ENCODE results near the gene CACNA2D3.

Gene CACNA2D3

DNA sequence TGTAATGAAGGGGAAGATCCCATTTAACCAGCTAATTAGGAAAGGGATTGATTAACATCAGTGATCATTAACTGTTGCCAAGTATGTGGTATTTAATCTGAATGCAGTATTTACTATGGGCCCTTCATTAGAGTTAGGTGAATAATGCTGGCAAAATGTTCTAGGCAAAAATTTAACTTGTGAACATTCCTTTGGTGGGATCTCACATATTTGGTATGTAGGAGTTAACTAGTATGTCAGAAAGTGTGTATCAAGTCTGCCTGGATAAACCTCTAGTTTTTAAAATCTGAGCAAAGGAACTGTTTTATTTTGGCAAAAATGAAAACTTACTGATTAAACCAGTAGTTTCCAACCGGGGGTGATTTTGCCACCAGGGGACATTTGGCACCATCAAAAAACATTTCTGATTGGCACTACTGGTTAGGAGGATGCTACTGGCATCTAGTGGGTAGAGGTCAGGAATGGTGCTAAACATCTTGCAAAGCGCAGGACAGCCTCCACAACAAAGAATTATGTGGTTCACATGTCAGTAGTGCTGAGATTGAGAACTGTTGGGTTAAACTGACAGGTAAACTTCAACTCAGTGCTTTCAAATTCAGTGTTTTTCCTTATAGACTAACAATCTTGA is 783.0 kb downstream of the CACNA2D3 start:
- DNase-seq = peak in 1 of 51 donors; percentile 0

DNA sequence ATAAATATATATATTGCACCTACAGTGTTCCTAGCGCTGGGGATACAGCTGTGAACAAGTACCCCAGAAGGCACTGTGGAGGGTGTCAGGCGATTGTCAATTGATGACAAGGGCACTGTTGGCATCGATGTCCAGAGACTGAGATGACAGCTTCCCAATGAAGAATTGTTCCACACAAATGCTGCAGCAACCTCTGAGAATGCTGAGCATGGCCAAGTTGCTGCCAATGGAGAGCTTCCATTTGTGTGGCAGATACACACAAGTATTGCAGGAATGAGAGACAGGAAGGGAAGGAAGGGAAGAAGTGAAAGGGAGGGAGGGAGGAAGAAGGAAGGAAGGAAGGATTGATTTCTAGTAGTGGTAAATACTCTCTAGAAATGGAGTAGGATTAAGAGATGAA is 783.6 kb downstream of the CACNA2D3 start:
- DNase-seq = no peak

DNA sequence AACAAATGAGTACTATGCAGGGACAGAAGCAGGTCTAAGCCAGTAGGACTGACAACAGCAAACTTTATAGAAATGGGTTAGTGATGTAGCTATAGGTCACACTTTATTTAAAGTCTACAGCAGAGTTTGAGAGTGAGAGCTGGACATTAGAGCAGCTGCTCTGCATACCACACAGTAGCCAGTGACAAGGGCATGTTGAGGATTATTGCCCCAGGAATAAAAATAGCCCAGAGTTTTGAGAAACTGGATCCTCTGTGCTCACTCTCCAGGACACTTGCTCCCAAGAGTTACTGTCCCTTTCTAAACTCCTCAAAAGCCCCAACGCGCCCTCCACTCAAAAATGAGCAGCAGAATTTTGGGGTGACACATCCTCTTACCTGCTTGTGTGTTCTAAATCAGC is 784.4 kb downstream of the CACNA2D3 start:
- no peak for DNase-seq

DNA sequence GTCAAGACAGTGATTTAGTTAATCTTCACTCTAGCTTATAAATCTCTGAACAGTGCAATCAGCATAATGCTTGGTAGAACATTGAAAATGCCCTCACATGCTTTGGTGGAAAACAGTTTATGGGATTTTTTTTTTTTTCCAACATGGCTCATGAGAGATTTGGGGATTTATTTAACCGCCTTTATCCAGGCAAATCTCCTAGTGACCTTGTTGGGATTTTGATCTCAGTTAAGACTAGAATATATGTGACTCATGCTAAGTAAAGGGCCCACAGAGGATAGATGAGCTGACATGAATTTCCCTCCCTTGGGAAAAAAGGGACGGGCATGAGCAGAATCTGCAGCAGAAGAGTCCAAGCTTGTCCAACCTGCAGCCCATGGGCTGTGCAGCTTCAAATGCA is 786.8 kb downstream of the CACNA2D3 start:
- DNase-seq = no peak

DNA sequence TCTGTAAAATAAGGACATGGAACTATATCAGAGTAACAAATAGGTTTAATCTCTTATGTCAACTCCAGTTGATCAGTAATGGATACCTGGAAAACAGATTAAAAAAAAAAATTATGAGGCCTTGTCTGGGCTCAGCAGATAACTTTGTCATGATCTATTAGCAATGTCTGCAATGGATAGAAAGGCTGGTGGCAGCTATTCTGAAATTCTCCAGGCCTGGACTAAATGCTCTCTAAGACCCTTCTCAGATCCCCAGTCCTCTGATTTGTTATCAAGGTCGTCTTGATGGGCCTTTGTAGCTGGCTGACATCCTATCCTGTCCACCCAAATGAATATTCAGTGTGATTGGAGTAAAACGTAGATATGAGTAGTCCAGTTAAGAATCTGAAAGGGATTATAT is 791.8 kb downstream of the CACNA2D3 start:
- no peak for DNase-seq

DNA sequence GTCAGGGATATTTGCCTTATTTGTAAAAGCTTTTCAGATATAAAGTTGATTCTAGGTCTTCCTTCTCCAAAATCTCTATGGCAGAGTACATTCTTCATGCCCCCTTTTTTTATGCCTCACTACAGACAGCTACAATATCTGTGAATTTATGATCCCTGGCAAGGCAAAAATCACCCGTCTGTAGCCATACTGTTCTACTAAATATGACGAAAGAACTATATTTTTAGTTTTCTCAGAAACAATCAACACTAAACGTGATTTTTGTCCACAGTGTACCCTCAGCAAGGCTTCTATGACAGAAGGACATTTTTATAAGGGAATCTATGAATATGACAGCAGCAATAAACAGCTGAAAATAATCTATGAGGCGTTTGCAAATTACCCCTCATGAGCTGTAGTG is 792.8 kb downstream of the CACNA2D3 start:
- no peak for DNase-seq

DNA sequence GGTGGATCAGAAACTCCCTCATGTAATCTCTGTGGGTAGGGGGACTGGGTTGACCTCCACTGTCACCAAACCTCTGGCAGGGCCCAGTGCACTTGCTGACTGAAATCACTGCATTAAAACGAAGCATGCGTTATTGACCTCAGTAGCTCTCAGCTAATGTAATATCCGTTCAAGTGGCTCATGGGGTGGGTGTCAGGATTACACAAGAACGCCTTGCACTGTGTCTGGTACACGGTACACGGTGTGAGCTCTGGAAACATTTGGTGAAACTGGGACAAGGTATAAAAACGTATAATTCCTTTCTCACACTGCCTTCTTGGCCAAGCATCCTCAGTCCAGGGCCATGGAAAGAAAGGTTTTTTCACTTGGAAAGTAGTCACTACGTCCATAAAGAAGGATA is 793.6 kb downstream of the CACNA2D3 start:
- DNase-seq = no peak

DNA sequence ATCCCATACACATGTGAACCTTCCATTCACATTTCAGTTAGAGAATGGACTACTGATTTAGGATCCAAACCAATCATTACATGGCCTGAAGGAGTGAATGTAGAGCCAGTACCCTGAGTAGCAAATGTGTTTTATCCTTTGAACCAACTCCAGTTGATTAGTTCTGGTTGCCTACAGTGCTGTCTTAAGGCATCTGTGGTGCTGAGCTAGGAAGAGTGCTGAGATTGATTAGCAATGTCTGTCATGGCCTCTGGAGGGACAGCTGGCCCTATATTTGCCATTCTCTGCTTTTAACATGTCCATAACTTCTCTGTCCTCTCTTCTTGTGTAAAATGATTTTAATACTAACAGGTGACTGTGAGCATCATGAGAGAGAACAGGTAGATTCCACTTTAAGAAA is 794.4 kb downstream of the CACNA2D3 start:
- DNase-seq = no peak

DNA sequence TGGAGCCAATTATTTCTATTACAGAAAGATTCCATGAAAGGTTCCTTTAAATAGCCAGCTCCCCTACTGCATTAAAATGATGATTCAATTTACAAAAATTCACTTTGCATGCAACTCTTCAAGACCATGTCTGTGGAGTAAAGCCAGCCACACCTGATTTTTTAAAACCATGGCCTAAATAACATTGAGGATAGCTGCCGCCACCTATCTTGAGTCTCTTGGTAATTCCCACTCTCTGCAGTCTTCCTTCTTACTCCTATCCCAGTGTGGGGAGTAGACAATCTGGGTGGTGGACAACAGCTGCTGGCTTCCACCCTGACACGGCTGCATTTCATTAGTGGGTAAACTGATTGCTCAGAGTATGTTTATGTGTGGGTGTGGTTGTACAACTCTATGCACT is 794.8 kb downstream of the CACNA2D3 start:
- no peak for DNase-seq

DNA sequence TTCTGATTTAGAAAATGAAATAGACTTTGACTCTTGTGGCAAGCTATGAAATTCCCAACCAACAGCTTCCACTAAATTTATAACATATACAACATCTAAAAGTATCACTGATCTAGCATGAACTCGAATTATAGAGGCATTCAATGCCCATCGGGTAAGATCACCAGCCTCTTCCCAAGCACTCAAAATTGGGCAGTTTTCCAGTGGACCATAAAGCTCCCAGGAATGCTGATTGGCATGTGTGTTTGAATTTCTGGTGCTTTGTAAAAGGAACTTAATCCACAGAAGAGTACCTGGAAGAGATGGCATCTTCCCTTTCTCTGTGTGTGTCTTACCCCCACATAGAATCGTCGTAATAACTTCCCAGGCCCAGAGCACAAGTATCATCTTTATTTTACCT is 795.5 kb downstream of the CACNA2D3 start:
- DNase-seq = no peak

DNA sequence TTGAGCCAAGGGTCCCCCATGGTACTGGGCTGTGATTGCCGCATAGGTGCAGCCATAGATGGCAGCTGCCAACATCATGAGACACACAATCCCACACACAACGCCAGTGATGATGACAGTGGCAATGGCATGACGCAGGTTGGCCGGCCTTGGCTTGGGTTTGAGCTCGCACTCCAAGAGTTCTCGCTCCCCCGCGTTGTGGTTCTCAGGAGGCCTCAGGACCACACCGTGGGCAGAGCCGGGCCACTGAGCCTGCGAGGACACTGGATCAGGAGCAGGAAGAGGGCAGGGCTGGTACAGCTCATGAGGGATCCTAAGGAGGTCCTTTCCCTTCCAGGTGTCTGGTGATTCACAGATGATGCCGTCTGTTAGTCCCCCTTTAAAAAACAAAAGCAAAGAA is 796.2 kb downstream of the CACNA2D3 start:
- no peak for DNase-seq

DNA sequence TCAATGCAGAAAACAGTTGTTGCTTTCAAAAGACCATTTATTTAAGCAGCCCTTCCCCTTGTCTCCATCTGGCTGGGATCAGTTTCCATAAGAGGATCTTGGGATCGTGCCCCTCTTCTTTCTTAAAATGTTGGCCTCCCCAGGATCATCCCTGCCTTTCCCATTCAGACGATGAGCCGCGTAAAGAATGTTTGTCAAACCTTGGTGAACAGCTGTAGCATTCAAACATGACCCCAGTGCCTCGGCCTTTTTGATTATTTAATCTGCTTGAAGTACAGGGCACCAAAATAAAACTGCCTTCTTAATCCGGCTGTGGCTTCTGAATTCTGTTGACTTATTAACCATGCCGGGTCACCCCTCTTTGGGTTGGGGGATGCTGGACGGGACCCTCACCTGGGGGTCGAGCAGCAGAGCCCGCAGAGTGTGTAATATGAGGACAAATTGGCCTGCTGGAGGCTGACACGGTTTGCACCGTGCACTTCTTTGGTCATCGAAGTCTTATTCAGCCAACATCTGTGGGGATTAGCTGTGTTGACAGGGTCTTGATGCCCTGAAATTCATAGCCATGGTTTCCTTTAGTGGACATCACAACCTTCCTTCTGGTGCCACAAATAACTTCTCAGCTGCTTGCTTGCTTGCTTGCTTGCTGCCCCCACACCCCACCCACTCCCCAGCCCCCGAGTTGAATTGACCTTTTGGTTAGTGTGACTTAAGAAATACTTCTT is 805.9 kb downstream of the CACNA2D3 start, which contains the start of gene LRTM1:
LRTM1 (minus strand) TSS at position 14 of the 725 bp plus-strand sequence. CDS start 148 bp downstream, outside the sequence.
- DNase-seq = no peak

DNA sequence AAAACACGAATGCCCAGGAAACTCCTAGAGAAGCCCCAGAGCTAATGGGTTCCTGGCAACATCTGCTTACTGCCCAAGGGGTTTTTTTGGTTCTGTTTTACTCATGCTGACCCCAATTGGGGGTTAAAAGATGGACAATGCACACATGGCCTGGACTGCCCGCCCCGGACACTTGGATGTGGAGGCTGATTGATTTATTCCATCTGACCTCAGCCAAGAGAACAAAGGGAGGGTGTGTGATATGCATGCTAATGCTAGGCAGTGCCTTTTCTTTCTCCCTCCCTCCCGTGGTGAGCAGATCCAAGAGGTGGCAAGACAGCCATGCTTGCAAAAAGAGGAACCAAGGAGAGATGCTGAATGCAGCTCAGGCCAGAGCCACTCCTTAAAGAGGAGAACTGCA is 808.8 kb downstream of the CACNA2D3 start:
- peak in 42 of 51 donors; percentile 2 to 83 (median 40) for DNase-seq

DNA sequence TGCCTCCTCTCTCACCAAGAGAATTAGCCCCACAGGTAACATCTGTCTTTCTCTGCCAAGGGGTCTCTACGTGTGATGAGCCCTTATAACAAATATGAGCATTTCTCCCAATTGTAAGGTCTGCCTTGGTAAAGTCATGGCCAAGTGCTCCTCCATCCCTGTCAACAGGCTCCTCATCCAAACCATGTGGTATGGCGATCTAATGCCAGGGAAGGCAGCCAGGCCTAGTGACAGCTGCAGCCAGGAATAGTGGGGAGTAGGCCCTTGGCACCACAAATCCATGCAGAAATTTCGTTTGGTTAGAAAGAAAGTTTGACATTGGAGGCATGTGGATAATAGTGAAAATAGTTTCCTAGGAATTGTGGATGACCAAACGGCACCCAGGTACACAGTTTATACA is 810.3 kb downstream of the CACNA2D3 start:
- DNase-seq = peak in 32 of 51 donors; percentile 1 to 63 (median 22)

DNA sequence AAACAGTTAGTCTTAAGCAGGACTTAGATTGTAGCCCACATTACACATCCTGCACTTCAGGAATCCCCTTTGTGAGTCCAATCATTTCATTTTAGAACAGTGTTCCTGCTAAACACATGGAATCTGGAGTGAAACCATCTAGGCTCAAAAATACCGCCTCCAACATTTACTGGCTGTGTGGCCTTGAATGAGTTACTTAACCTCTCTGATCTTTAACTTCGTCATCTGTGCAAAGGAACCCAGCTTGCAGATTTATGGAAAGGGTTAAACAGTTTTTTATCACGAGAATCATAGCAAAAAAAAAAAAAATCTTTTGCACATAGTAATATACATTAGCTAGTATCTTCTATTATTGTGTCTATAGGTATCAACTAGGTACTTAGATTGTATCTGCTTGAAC is 813.5 kb downstream of the CACNA2D3 start:
- DNase-seq = no peak

DNA sequence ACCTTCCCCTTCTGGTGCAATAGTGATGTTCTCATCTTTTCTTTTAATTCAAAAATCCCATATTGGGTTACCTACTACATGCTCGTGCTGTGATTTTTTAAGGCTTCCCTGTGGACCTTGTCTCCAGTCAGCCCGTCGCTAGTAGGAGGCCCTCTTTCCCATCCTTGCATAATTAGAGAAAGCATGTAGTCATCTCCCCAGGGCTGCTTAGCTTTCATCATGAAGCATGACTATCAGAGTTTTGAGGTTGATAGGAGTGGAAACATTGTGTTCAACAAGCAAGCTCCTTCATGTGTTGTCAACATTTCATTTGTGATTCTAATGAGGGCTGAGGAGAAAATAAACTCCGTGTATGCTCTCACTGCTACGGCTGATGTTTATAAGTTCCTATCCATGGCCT is 814.2 kb downstream of the CACNA2D3 start:
- peak in 1 of 51 donors; percentile 4 for DNase-seq

DNA sequence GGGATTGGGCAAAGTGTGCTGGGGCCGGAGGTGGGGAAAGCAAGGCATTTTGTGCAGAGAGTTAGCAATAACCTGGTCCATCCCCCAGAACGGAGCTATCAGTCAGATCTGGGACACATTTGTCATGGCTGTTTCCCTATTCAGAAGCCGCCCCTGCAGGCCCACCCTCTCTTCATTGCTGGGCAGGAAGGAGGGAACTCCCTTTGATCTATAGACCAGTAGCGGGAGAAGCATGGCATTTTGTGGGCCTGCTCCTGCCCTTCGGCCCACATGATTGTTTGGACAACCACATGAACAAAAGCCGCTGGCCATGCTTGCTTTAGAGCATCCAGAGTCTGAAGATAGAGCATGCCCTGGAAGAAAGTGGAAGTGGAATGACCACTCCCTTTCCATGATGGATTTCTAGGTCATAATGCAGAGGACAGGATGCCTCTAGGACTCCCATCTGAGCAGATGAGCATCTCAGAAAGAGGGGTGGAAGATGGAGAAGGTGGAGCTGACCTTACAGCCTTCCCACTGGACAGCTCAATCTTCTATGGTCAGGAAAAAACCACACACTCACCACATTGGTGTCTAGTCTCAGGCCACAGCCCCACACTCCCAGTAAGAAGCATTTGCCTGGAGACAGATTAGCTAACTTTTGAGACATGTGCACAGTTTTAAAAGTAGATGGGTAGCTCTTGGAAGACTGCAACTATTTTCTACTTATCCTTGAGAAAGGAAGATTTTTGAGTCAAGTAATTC is 817.4 kb downstream of the CACNA2D3 start:
- no peak for DNase-seq

DNA sequence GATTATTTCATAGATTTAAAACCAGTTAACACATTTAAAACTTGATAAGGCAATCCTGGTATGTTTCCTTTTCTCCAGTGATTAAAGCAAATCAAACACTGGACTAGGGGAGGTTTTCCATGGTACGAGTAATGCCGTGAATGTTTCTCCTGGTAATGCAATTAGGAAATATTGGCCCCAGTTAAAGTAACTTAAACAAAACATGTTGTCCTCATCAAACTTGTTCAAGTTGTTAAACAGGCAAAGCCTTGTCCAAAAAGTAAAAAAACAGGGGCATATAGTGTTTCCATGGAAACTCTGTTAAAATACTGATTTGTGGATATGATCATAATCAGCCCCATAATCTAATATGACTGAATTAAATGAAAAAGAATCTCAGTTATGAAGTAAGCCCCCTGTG is 818.6 kb downstream of the CACNA2D3 start:
- no peak for DNase-seq

DNA sequence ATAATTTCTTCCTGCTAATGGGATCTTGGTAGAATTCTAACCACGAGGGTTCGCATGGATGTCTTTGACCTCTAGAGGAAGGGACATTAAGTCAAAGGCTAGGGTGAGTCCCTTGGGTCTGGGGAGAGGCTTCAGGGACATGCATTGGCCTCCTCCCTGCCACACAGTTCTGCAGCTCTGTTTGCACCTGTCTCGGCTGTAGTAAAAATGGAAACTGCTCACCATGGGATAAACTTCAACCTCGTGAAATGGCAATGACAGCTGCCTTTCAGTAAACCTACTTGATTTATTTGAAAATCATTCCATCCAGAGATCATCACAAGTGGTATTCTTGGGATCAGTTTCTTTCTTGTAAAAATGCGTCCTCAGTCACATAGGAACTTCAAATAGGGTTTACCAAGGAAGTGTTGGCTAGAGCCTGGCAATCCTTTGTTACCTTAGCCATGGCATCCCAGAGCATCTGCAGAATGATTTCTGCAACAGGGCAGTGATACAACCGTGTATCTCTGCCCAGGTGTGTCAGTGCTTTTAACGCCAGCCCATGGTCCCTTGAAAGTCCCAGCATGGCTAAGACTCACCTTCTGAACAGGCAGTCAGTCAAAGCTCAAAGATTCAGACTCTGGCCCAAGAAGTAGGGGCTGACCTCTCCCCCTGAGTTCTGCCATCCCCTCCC is 819.5 kb downstream of the CACNA2D3 start:
- no peak for DNase-seq

DNA sequence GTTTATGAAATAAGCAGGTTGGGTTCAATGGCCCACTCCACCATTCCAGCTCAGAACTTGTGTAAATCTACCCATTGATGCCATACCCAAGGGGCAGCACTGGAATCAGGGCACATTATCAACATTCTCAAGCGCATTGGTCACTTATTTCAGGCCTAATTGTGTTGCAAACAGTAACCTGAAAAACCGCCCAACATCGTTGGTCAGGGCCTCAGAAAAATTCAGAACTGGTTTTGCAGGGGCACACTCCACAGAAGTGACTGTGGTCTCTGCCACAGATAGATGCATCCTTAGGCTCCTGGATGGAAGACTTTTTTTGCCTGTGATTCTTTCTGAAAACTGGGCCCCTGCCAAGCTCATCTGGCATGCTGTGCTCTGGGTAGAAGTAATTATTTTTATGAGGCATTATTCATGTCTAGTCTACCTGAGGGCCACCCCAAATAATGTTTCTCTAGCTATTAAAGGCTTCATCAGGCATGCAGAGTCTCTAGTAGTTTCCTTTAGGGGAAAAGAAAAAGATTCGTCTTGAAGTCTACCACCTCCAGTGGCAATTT is 827.2 kb downstream of the CACNA2D3 start:
- no peak for DNase-seq

DNA sequence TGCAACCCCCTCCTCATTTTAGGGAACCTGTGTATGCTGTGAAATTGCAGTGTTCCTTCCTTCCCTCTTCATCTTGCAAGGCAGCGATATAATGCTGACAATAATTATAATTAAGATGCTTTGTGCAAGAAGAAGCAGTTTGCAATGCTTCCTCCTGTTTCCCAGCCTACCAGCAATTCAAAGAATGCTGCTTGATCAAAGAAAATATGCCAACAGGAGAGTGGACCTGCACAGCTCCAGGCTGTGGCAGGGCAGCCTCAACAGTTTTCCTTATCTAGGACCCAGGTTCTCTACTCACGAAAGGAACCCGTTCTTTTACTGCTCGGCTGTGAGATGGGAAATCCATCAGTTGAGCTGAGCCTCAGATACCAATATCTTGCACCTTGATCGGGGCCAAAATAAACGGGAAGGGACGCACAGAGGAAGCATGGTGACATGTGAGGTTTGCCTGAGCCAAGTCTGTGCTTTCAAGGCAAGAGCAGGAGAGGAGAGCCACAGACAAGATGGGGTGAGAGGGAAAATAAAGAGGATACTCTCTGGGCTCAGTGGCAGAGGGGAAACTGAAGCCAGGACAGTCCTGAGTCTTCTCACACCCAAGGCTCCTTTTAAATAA is 828.1 kb downstream of the CACNA2D3 start:
- no peak for DNase-seq
